ENCODE data around the gene SLC38A11. TPM values are rescaled to one million over a fixed set of nuclear protein-coding genes. Genes with fewer than 3 reads are reported as not detected.

The SLC38A11 gene
- total RNA-seq, 1 experiment from 2014 or later = not detected

- no peak for DNase-seq (ENCODE audit: low read depth)
Observed at GRCh38 chr2:164917296-164917903, 37.9 kb downstream of the SLC38A11 start.

GRCh38 chr2:164915566-164915965, 39.8 kb downstream of the SLC38A11 start:
- DNase-seq (ENCODE audit: low read depth) = no peak

- peak; percentile 49 for DNase-seq (ENCODE audit: low read depth)
Observed at GRCh38 chr2:164913640-164914350, 41.5 kb downstream of the SLC38A11 start.

GRCh38 chr2:164913011-164913410, 42.3 kb downstream of the SLC38A11 start:
- DNase-seq (ENCODE audit: low read depth) = no peak

- DNase-seq (ENCODE audit: low read depth) = no peak
Observed at GRCh38 chr2:164911832-164912231, 43.5 kb downstream of the SLC38A11 start.

- DNase-seq (ENCODE audit: low read depth) = peak; percentile 72
Observed at GRCh38 chr2:164910101-164910899, 45.0 kb downstream of the SLC38A11 start.

GRCh38 chr2:164906947-164907346, 48.4 kb downstream of the SLC38A11 start:
- DNase-seq (ENCODE audit: low read depth) = no peak

- no peak for DNase-seq (ENCODE audit: low read depth)
Observed at GRCh38 chr2:164905307-164905706, 50.0 kb downstream of the SLC38A11 start.

GRCh38 chr2:164903951-164904350, 51.4 kb downstream of the SLC38A11 start:
- peak; percentile 78 for DNase-seq (ENCODE audit: low read depth)

GRCh38 chr2:164903204-164903603, 52.1 kb downstream of the SLC38A11 start:
- DNase-seq (ENCODE audit: low read depth) = peak; percentile 56

- no peak for DNase-seq (ENCODE audit: low read depth)
Observed at GRCh38 chr2:164899121-164899520, 56.2 kb downstream of the SLC38A11 start.

GRCh38 chr2:164898475-164898874, 56.9 kb downstream of the SLC38A11 start:
- DNase-seq (ENCODE audit: low read depth) = peak; percentile 85

GRCh38 chr2:164897469-164898260, 57.7 kb downstream of the SLC38A11 start:
- no peak for DNase-seq (ENCODE audit: low read depth)

GRCh38 chr2:164896634-164897355, 58.5 kb downstream of the SLC38A11 start:
- peak; percentile 70 for DNase-seq (ENCODE audit: low read depth)

- no peak for DNase-seq (ENCODE audit: low read depth)
Observed at GRCh38 chr2:164896226-164896625, 59.1 kb downstream of the SLC38A11 start.

GRCh38 chr2:164891460-164891859, 63.9 kb downstream of the SLC38A11 start:
- no peak for DNase-seq (ENCODE audit: low read depth)

- peak; percentile 35 for DNase-seq (ENCODE audit: low read depth)
Observed at GRCh38 chr2:164890544-164890943, 64.8 kb downstream of the SLC38A11 start.

GRCh38 chr2:164888592-164888991, 66.7 kb downstream of the SLC38A11 start:
- no peak for DNase-seq (ENCODE audit: low read depth)

GRCh38 chr2:164887434-164888144, 67.7 kb downstream of the SLC38A11 start:
- no peak for DNase-seq (ENCODE audit: low read depth)

GRCh38 chr2:164882276-164882675, 73.0 kb downstream of the SLC38A11 start:
- no peak for DNase-seq (ENCODE audit: low read depth)

Measured in LHCN-M2 (cell line).